Measurements from ENCODE around the gene PRRT1B. TPM values are rescaled to one million over a fixed set of nuclear protein-coding genes. Genes with fewer than 3 reads are reported as not detected.

PRRT1B gene
- total RNA-seq, 1 donor from 2014 or later: not detected

DNA sequence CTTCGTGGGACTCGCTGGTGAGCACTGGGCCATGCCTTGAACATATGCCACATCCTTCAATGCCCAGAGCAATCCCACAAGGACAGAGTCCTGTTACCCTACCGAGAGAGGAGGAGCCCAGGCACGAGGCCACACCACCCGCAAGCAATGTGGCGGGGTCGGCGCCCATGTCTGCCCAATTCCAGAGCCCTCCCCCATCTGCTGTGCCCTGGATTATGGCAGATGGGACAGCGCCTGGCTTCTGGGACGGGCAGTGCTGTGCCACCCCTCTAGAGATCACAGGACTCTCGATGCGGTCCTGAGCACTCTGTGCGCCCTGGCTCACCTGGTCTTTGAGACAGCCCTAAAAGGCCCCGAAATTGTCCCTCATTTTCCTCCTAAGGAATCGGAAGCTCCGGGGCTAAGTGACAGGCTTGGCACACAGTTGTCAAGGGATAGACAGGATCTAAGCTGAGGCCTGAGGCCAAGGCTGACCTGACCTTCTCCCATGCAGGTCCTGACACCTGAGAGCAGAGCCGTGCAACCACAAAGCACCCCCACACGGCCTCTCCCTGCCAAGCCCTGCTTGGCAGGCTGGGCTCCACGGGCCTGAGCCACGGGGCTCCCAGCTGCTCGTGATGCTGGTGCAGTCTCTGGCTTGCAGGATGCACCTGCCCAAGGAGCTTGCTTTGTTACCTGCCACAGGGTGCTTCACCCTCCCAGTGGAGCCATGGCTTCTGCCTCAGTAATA, 48.8 kb downstream of the PRRT1B start:
- intact Hi-C loops (cut with micrococcal nuclease): loop anchor here (5.0 kb wide), 1 partner anchor 33 kb away; no protein-coding TSS in a partner anchor

DNA sequence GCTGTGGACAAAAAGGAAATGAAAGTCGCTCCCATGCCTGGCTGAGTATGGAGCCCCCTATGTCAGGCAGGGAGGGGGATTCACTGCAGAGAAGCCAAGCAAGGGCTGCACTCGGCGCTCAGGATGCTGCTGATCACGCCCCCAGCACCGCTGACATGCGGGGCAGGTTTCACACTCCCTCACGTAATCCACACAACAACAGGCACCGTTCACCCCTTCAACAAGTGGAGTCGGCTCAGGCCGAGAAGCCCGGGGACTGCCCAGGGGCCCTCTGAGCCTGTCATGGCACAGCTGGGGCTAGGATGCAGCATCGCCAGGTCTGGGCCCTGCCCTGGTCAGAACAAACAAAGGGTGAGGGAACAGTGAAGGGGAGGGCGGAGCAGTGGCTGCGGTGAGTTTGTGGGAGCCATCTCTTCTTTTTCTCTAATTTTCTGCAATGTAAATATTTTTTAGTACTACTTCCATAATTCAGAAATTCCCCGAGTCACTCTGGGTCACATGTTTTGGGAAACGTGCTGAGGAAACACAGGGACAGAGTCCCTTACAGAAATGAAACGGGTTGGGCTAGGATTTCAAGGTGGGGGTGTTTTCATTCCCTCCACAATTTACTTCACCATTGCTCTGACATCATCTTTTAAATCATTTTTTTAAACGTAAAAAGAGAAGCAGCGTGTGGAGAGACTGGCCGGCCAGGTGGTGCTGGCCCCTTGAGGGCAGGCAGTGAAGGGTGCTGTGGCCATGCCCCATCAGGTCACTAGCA, 49.8 kb downstream of the PRRT1B start:
- intact Hi-C loops (cut with micrococcal nuclease): loop anchor here (5.0 kb wide), 1 partner anchor 32 kb away; no protein-coding TSS in a partner anchor

DNA sequence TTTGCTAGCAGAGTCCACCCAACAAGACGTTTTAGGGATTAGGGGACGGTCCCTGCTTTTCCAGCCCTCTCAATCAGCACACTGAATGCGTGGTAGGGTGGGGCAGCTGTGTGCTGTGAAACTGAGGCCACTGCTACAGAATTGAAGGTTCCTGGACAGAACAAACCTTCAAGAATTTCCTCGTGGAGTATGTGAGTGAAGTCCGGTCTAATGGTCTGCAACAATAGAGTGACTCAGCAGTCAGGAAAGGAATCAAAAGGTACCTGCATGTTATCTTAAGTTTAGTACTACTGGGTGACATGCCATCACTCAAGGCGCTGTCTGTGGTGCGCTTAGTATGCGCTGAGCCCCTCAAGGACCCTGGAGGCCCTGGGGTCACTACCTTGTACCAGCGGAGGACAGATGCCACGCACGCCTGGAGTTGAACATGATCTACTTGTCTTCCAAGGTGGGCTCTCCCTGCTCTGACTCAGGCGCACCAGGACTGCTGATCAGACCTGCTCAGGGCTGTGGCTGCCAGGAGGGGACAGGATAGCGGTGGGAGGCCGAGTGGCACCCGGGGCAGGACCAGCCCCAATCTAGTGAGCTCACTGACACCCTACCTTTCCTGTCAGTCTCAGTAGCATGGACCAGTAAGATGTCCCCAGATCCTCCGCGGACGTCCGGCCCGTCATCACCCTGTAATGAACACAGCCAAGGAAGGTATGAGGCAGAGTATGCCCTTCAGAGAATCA, 50.5 kb downstream of the PRRT1B start:
- intact Hi-C loops (cut with micrococcal nuclease): no loop called here

DNA sequence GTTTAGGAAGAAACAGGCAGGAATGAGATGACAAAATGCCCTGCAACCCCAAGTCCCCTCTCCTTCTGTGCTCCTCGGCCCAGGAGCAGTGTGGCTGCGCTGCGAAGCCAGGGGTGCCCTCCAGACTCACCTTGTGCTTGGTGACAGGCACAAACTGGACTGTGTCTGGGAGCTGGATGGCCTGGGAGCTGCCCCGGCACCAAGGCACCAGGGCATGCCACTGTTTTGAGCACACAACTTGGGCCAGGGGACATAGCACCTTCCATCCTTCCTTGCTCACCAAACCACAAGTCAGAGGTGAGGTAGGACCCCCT, 51.1 kb downstream of the PRRT1B start:
- intact Hi-C loops (cut with micrococcal nuclease): no loop called here

DNA sequence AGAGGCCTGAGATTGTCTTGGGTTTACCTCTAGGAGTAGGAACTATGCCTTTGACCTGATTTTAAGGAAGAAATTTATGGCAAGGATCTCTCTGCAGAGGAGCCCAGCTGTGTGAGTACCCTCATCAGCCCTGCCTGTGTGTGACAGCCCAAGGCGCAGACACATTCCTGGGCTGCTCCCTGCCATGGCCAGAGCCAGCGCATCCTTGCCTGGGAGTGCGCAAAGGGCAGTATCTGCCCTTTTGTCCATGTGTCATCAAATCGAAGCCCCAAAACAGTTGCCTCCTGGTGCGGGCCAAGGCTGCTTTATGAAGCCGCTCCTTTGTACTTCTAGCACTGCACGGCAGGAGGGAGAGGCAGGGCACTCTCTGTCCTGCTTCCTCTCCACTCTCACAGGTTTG, 51.9 kb downstream of the PRRT1B start:
- intact Hi-C loops (cut with micrococcal nuclease): no loop called here

DNA sequence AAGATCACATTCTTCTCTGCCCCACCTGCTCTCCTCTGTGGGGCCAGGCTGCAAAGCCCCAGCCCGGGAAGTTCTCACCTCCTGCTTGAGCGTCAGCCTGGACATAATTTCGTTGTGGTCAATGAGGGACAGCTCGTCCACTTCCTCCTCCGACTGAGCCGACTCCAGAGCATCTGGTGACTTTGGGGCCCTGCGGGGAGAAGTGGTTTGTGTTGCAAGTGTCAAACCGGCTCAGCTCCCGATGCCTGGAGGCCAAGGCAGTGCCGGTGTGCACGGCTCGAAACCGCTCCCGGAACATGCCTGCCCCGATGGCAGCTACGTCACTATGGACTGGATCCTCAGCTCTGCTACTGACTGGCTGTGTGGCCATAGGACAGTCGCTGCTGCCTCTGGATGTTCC, 52.8 kb downstream of the PRRT1B start:
- intact Hi-C loops (cut with micrococcal nuclease): no loop called here

DNA sequence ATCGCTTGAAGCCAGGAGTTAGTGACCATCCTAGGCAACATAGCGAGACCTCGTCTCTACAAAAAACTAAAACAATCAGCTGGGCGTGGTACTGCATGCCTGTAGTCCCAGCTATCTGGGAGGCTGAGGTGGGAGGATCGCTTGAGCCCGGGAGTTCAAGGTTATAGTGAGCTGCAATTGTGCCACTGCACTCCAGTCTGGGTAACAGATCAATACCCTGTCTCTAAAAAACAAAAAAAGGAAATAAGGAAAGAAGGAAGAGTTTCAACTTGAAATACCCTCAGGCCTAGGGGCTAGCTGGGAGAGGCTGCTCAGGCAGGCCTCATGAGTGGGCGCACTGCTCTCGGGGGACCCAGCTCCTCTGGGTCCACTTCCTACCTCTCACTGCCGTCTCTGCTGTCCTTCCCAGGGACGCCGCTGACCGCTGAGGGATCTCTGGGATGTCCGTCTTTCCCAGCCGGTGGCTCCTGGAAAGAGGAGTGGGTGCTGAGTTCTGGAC, 56.4 kb downstream of the PRRT1B start:
- intact Hi-C loops (cut with micrococcal nuclease): no loop called here

DNA sequence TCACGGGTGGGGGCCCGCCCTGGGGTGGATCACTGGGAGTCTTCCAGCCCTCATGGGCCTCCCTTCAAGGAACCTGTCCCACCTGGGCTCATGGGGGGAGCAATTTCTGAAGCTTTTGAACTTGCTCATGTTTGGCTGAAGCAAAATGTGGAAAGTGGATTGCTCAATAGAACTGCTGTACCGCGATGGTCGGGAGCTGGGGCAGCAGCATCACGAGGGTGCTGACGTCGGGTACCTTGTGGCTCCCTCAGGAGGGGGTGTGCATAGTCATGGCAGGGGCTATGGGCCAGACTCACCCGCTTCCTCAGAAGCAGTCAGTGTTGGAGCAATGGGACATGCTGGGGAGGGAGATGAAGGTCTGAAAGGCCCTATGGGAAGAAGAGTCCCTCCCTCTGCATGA, 57.9 kb downstream of the PRRT1B start:
- intact Hi-C loops (cut with micrococcal nuclease): no loop called here

DNA sequence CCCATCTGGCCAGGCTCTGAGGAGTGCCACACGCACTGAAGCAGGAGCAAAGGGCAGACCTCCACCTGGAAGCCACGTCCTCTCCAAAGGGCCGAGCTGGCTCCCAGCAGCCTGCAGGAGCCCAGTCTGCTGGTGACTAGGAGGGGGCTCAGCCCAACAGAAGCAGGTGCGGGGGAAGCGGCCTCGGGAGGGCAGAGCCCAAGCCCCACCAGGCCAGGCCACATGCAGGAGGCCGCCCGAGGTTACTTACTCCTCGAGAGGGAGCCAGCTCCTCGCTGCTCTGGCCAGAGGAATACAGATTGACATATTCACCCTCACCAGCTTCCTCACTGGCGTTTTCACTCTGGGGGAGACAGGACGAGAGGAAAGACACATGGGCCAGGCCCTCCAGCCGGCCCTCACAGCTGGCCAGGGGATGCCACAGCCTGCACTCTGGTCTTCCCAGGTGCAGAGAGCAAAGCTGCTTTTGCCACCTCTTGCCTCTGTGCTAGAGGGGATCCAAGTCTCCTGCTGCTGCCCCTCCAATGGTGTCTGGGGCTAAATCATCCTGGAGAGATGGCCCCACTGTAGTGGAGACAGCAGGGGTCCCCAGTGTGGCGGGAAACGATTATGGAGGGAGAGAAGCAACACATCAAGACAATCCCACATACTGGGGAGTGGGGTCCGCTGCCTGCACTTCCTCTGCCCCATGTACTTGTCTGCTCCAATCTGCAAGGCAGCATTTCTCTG, 58.6 kb downstream of the PRRT1B start:
- intact Hi-C loops (cut with micrococcal nuclease): no loop called here

DNA sequence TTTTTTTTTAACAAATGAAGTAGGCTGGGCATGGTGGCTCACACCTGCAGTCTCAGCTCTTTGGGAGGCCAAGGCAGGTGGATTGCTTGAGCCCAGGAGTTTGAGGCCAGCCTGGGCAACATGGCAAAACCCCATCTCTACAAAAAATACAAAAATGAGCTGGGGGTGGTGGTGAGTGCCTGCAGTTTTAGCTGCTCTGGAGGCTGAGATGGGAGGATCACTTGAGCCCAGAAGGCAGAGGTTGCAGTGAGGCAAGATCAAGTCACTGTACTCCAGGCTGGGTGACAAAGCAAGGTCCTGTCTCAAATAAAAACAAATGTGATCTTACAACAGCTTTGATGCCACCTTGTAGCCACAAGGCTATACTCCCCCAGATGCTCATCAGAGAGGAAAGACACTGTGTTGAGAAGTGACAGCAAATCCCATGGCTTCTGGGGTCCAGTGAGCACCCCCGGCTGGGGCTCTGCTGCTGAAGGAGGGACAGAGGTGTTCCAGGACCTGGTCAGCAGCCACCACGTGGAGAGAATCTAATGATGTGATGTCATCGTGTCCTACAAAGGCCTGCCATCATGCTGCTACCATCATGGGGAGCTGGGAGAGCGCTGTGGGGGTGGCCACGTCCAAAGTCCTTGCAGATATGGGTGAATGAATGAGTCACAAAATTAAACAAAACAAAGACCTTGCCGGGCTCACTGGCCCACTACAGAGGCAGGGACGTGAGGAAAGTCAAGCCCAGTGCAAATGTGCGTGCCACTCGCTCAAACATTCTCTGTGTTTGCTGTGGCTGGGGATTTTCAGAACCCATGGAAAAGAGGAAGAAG, 60.7 kb downstream of the PRRT1B start:
- intact Hi-C loops (cut with micrococcal nuclease): no loop called here

DNA sequence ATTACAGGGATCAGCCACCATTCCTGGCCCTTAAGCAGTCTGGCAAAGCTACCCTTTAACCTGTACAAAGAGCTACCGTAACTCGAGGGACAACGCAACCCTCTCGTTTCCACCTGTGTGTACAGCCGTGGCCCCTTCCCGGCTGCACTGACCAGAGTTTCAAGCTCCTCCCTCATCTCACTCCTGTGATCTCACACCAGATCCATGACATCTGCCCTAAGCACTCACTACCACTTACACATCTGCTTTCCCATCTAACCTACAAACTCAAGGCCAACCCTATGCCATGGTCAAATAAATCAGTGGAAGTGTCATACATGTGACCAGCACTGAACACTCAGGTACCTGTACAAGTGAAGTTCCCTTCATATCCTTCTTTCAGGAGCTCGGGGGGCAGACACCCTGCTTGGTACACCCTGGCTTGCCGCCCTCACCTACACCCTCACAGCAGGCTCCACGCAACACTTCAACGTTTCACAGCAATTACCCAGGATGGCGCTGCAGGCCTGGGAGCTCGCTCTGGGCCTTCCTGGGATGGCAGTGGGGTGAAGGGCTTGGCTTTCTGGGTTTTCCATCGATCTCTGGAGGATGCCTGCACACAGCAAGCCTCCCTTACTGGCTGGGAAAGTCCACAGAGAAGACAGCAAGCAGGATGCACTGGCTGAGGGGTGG, 61.7 kb downstream of the PRRT1B start:
- intact Hi-C loops (cut with micrococcal nuclease): no loop called here

DNA sequence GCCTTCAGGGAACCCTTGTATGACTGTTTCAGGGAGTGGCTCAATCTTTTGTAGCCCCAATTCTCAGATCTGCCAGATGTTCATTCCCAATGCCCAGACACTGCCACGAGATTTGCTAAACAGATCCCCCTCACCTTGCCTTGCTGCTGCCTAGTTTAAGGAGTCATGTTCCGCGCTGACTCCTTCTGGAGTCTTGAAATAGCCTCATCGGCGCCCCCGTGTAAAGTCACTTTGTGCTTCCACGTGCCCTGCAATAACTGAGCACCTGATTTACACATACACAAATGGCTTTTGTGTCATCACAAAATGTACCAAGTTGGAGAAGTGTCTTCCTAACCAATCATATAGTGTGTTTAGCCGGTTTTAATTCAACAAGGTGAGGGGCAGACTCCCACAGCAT, 62.3 kb downstream of the PRRT1B start:
- intact Hi-C loops (cut with micrococcal nuclease): no loop called here

DNA sequence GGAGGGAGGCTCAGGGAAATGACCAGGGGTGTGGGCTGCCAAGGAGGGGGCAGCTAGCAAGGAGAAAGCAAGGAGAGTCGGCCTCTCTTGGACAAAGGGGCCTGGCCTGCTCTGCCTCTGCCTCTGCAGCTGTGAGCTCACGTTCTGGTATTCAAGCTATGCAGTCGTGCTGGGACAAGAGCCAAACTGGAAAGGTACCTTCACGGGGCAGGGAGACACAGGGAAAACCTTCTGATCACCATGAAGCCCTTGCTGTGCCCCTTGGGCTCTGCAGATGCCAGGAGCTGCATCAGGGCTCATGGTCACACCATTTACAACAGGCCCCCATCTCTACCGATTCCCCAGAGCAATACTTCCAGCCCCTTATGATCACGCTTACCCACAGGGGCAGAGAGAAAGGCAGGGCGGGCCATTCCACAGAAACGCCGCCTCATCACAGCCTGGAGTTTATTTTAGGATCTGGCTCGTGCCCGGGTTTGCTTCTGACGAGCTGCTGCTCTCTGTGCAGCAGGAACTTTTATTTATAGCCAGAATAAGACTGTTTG, 63.2 kb downstream of the PRRT1B start:
- intact Hi-C loops (cut with micrococcal nuclease): no loop called here

Other genes starting within 250 kb of the PRRT1B start
- 174 TPM in 2 replicates for gene PRRC2B, start 151.4 kb upstream of the PRRT1B start, total RNA-seq
- gene POMT1, start 42.6 kb upstream of the PRRT1B start, total RNA-seq: 40.6 and 47.1 TPM in 2 replicates
- gene UCK1, start 14.3 kb upstream of the PRRT1B start, total RNA-seq: 23.0 and 30.4 TPM in 2 replicates
- gene RAPGEF1, start 194.6 kb downstream of the PRRT1B start, total RNA-seq: 217 and 222 TPM in 2 replicates

Measured in T-helper 1 cell treated with Interleukin-12 subunit alpha and Interleukin-12 subunit beta and Interleukin-4 antibody, amounts not matched to agents 30 ng/mL and 1 ng/mL, for 36 hours (primary cell).